Upper lobe of left lung (tissue), 4 donors: Measurements from ENCODE around the gene P3H2.

Source experiments
- CTCF ChIP-seq, 6 experiments: fragments of 450-650 bp in 4 of 6; fragments of 200-600 bp in 2 of 6; sonication (generic) in 2 of 6; IDR thresholded peaks; one replicate each; pipeline ENCODE4 v1.5.1; 2016 to 2019; ENCODE audit warnings: antibody characterized with exemption in 6 of 6
- EP300 ChIP-seq, 4 donors: sonication (generic); formaldehyde crosslinking; IDR thresholded peaks; one replicate each; pipeline ENCODE4 v1.5.1; 2017; ENCODE audit warnings: antibody characterized with exemption in 4 of 4, control low read depth in 2 of 4
- POLR2A ChIP-seq, 4 donors: fragments of 450-650 bp; IDR thresholded peaks; one replicate each; pipeline ENCODE4 v1.5.1; 2016 to 2017; ENCODE audit warnings: antibody characterized with exemption in 4 of 4, mild to moderate bottlenecking in 2 of 4
- POLR2AphosphoS5 ChIP-seq, 2 donors: sonication (generic); formaldehyde crosslinking; IDR thresholded peaks; one replicate each; pipeline ENCODE4 v1.5.1; 2017; ENCODE audit warnings: antibody characterized with exemption in 2 of 2

GRCh38 chr3:190064112-190064511 is 56.6 kb downstream of the P3H2 start:
- no peak for TF ChIP-seq EP300 (IDR thresholded peaks at IDR 0.05)
- no peak for TF ChIP-seq POLR2A (IDR thresholded peaks at IDR 0.05)
- TF ChIP-seq CTCF (IDR thresholded peaks at IDR 0.05), result no peak
- no peak for TF ChIP-seq POLR2AphosphoS5 (IDR thresholded peaks at IDR 0.05)
